Measurements from ENCODE around the gene GNB5. TPM values are rescaled to one million over a fixed set of nuclear protein-coding genes. Genes with fewer than 3 reads are reported as not detected.
"Not testable (repeated sequence)": the region's sequence is repeated elsewhere in the genome, so short reads cannot be mapped to it uniquely, and the experiment has no call there.

GNB5 gene
- polyA plus RNA-seq (2012; ENCODE audit: missing spikeins), result 13.8 TPM

GRCh38 chr15:52191207-52191606 lies at the start of gene GNB5:
Gene GNB5, minus strand, starts transcription at chr15:52191392. Its CDS starts 6,716 bp downstream, at chr15:52184676.
- no peak for DNase-seq (ENCODE audit: insufficient read length)
- FAIRE-seq, result no peak
- TF ChIP-seq POLR2A (IDR thresholded peaks at IDR 0.05; ENCODE audit: low read depth, low read length), result no peak
- no peak for TF ChIP-seq POLR2AphosphoS5 (IDR thresholded peaks at IDR 0.05; ENCODE audit: low read depth, low read length)
- TF ChIP-seq TAF1 (IDR thresholded peaks at IDR 0.05; ENCODE audit: borderline replicate concordance, low read depth, low read length), result no peak

GRCh38 chr15:52240166-52240565 lies 49.0 kb upstream of the GNB5 start:
- DNase-seq (ENCODE audit: insufficient read length) (no peak), FAIRE-seq (no peak)
- no peak for TF ChIP-seq POLR2A (IDR thresholded peaks at IDR 0.05; ENCODE audit: low read depth, low read length)
- TF ChIP-seq POLR2AphosphoS5 (IDR thresholded peaks at IDR 0.05; ENCODE audit: low read depth, low read length), result no peak
- no peak for TF ChIP-seq TAF1 (IDR thresholded peaks at IDR 0.05; ENCODE audit: borderline replicate concordance, low read depth, low read length)

DNA sequence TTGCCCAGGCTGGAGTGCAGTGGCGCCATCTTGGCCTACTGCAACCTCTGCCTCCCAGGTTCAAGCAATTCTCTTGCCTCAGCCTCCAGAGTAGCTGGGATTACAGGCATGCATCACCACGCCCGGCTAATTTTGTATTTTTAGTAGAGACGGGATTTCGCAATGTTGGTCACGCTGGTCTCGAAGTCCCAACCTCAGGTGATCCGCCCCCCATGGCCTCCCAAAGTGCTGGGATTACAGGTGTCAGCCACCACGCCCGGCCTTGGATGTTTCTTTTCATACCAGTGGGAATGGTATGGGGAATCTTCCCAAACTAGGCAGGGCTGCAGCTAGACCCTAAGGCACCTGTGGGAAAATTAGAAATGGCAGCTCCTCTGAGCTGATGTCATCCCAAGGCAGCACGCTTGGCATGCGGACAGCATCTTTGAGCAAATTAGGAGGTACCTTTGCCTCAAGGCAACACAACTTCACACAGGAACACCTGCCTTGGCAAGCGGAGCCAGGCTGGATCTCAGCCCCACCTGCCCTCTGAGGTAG lies 47.9 kb upstream of the GNB5 start:
- FAIRE-seq, result not testable (repeated sequence)

DNA sequence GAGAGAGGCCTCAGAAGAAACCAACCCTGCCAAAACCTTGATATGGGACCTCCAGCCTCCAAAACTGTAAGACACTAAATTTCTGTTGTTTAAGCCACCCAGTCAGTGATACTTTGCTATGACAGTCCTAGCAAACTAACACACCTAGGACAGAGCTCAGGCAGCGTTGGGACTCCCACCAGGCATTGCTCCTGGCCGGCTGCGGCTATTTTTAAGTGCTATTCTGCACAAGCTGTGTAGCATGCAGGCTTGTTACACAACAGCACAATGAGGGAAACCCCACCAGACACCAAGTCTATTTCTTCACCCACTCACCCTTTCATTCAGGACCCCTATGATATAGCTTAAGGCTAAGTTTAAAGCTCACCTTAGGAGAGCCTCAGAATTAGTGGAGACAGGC lies 47.0 kb upstream of the GNB5 start:
- no peak for FAIRE-seq
- TF ChIP-seq POLR2AphosphoS5 (IDR thresholded peaks at IDR 0.05; ENCODE audit: low read depth, low read length) (no peak), POLR2A (IDR thresholded peaks at IDR 0.05; ENCODE audit: low read depth, low read length) (no peak), TAF1 (IDR thresholded peaks at IDR 0.05; ENCODE audit: borderline replicate concordance, low read depth, low read length) (no peak)
- DNase-seq (ENCODE audit: insufficient read length), result no peak

More for the DNA sequence above, 47.9 kb upstream of the GNB5 start:
- not testable (repeated sequence) for DNase-seq (ENCODE audit: insufficient read length)

- no peak for TF ChIP-seq POLR2AphosphoS5 (IDR thresholded peaks at IDR 0.05; ENCODE audit: low read depth, low read length)
- TF ChIP-seq POLR2A (IDR thresholded peaks at IDR 0.05; ENCODE audit: low read depth, low read length), result no peak
- no peak for TF ChIP-seq TAF1 (IDR thresholded peaks at IDR 0.05; ENCODE audit: borderline replicate concordance, low read depth, low read length)
- FAIRE-seq, result peak; percentile 70
- DNase-seq (ENCODE audit: insufficient read length), result no peak
Measured at GRCh38 chr15:52236013-52236412, 44.8 kb upstream of the GNB5 start.

DNA sequence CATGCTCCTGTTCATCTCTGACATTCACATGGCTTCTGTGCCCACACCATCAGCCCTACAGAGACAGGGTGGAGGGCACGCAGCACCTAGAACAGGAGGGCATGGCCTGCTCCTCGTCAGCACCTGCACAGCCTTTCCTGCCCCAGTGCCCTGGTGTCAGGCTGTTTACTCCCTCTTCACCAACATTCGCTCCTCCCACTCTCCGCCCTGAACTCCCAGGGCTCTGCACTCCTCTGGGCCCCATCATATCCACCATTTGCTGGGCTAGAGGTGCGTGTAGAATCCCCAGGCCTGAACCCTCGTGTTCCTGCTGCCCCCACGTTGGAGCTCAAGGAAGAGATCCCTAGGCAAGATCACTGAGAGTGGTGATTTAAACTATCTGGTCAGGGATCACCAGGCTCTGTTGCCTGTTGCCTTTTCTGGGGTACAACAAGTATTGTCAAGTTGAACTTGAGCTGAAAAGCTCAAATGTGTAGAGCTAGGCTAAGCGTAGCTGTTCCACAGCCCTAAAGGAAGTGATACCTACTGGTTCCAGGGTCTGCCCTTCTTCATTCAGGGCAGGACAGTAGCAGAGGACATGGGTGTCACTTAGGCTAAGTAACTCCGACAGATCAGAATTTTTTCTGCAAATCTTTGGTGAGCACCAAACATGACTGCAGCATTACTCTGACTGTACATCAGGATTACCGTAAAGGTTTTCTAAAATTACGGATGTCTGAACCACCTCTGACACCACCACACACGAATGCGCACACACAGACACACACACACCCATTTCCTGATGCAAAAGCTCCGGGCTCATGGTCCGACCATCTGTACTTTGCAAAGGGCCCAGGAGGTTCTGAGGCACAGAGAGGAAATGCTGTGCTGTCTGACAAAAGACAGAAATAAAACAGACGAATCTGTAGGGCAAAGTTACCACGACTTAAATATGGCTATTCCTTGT lies 43.7 kb upstream of the GNB5 start:
- TF ChIP-seq POLR2AphosphoS5 (IDR thresholded peaks at IDR 0.05; ENCODE audit: low read depth, low read length), result 0 out of 2 replicates have a peak, but pooled peaks have one; percentile 22
- no peak for TF ChIP-seq TAF1 (IDR thresholded peaks at IDR 0.05; ENCODE audit: borderline replicate concordance, low read depth, low read length)
- FAIRE-seq (peak; percentile 92), DNase-seq (ENCODE audit: insufficient read length) (no peak)

DNA sequence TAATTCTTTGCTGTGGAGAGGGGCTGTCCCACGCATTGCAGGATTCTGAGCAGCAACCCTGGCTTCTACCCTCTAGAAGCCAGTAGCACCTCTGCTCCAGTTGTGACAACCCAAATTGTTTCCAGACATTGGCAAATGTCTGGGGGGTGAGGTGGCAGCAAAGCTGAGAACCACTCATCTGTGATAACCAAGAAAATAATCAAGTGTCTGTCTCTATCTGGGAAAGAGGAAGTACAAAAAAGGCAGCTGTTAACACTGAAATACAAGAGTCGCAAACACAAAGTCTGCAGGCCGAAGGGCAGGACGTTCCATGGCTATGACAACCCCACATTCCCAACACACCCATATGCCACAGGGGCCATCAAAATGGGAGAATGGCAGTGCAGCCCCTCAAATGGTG lies 42.2 kb upstream of the GNB5 start:
- no peak for TF ChIP-seq POLR2A (IDR thresholded peaks at IDR 0.05; ENCODE audit: low read depth, low read length)
- TF ChIP-seq TAF1 (IDR thresholded peaks at IDR 0.05; ENCODE audit: borderline replicate concordance, low read depth, low read length), result 0 out of 2 replicates have a peak, but pooled peaks have one; percentile 3
- DNase-seq (ENCODE audit: insufficient read length) (no peak), FAIRE-seq (peak; percentile 87)

DNA sequence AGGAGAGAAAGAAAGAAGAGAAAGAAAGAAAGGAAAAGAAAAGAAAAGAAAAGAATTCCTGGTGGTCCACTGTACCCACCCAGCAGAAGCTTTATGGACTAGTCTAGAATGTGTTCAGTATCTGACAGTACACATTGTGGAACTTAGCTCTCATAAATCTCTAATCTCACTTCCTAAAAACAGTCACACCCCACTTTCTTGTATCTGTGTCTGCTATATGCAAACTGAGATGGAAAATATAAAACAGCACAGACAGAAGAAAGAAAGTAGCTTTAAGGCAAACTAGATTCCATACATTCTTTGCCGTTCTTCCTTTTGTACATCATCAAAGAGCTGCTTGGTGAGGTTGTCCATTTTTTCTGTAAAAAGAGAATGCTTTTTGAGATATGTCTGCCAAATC lies 41.1 kb upstream of the GNB5 start:
- TF ChIP-seq POLR2A (IDR thresholded peaks at IDR 0.05; ENCODE audit: low read depth, low read length) (no peak), TAF1 (IDR thresholded peaks at IDR 0.05; ENCODE audit: borderline replicate concordance, low read depth, low read length) (no peak), POLR2AphosphoS5 (IDR thresholded peaks at IDR 0.05; ENCODE audit: low read depth, low read length) (no peak)
- FAIRE-seq (no peak), DNase-seq (ENCODE audit: insufficient read length) (no peak)

GRCh38 chr15:52230073-52230472 lies 38.9 kb upstream of the GNB5 start:
- no peak for FAIRE-seq
- TF ChIP-seq TAF1 (IDR thresholded peaks at IDR 0.05; ENCODE audit: borderline replicate concordance, low read depth, low read length) (no peak), POLR2AphosphoS5 (IDR thresholded peaks at IDR 0.05; ENCODE audit: low read depth, low read length) (no peak), POLR2A (IDR thresholded peaks at IDR 0.05; ENCODE audit: low read depth, low read length) (no peak)
- DNase-seq (ENCODE audit: insufficient read length), result no peak

- TF ChIP-seq POLR2A (IDR thresholded peaks at IDR 0.05; ENCODE audit: low read depth, low read length) (no peak), TAF1 (IDR thresholded peaks at IDR 0.05; ENCODE audit: borderline replicate concordance, low read depth, low read length) (no peak), POLR2AphosphoS5 (IDR thresholded peaks at IDR 0.05; ENCODE audit: low read depth, low read length) (no peak)
- DNase-seq (ENCODE audit: insufficient read length) (no peak), FAIRE-seq (peak; percentile 5)
Measured at GRCh38 chr15:52228921-52229320, 37.7 kb upstream of the GNB5 start.

DNA sequence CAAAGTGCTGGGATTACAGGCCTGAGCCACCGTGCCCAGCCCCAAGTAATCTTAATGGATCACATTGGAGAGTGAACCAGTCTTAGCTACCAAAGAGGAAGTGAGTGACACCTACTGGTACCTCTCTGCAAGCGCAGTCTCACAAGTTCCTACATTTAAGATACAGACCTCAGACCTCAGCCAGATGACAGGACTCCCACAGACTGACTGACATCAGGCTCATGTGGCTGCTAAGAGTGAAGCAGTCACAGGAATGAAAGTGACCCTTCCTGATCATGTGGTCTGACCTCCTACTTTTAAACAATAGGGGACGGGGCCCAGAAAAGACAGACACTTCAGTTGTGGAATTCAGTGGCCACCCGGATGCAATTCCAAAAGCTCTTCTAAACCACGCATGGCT lies 36.3 kb upstream of the GNB5 start:
- TF ChIP-seq POLR2A (IDR thresholded peaks at IDR 0.05; ENCODE audit: low read depth, low read length), result no peak
- no peak for TF ChIP-seq POLR2AphosphoS5 (IDR thresholded peaks at IDR 0.05; ENCODE audit: low read depth, low read length)
- TF ChIP-seq TAF1 (IDR thresholded peaks at IDR 0.05; ENCODE audit: borderline replicate concordance, low read depth, low read length), result no peak
- DNase-seq (ENCODE audit: insufficient read length), result peak; percentile 45
- peak; percentile 96 for FAIRE-seq

GRCh38 chr15:52225230-52225629 lies 34.0 kb upstream of the GNB5 start:
- TF ChIP-seq TAF1 (IDR thresholded peaks at IDR 0.05; ENCODE audit: borderline replicate concordance, low read depth, low read length), result no peak
- no peak for TF ChIP-seq POLR2A (IDR thresholded peaks at IDR 0.05; ENCODE audit: low read depth, low read length)
- no peak for TF ChIP-seq POLR2AphosphoS5 (IDR thresholded peaks at IDR 0.05; ENCODE audit: low read depth, low read length)
- FAIRE-seq, result no peak
- DNase-seq (ENCODE audit: insufficient read length), result no peak

All from GM12892 (cell line).